Astrocyte of the cerebellum (primary cell): ENCODE data around the gene XCL2.

ENCODE experiments used
- DNase-seq: peaks from one replicate; pipeline ENCODE4 v3.0.0-alpha.2; 2011; ENCODE audit warnings: low read depth
- H3K4me3 ChIP-seq: 2 replicates; pipeline ENCODE4 v1.5.1; 2011; ENCODE audit warnings: mild to moderate bottlenecking, low read depth, low read length, moderate library complexity
- in situ Hi-C: cut with HindIII; loops from 2 replicates; pipeline ENCODE4 v1.10.0; 2017; ENCODE audit warnings: low sequenced_read_pairs
- TF ChIP-seq, protein P1 (sequence below): IDR thresholded peaks from 2 replicates; pipeline ENCODE4 v1.5.1; 2012; ENCODE audit warnings: low read length, low read depth, moderate library complexity, mild to moderate bottlenecking; ENCODE audit errors: missing control alignments

XCL2 gene

DNA sequence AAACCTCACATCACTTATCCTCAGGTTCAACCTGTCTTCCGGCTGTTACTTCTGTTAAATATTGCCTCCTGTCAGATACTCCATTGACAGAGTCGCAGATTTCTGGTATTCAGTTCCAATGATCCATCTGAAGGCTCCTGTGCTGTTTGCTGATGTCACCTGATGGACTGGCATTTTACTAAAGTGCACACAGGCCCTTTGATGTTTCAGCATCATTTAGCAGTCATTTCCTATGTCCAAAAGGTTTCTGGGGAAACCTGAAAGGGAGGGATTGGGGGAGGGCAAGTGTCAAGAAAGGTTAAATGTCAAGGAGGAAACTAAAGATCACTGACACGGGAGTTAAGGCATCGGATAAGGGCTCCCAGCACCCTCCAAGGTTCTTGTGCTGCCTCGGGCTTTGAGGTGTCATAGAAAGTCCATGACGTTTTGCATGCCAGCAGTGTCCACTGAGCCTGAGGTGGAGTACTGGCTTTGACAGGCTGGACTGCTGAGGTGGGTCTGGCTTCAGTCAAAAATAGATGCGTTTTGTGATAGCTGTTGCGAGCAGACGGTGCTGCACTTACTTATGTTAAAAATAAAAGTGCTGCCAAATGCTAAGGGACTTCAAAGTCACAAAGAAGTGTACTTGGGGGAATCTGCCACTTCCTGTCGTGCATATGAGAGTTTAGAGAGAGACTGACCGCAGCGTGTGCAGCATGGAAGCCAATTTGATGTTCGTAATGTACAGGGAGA lies 30.8 kb downstream of the XCL2 start:
- TF ChIP-seq, protein P1, sequence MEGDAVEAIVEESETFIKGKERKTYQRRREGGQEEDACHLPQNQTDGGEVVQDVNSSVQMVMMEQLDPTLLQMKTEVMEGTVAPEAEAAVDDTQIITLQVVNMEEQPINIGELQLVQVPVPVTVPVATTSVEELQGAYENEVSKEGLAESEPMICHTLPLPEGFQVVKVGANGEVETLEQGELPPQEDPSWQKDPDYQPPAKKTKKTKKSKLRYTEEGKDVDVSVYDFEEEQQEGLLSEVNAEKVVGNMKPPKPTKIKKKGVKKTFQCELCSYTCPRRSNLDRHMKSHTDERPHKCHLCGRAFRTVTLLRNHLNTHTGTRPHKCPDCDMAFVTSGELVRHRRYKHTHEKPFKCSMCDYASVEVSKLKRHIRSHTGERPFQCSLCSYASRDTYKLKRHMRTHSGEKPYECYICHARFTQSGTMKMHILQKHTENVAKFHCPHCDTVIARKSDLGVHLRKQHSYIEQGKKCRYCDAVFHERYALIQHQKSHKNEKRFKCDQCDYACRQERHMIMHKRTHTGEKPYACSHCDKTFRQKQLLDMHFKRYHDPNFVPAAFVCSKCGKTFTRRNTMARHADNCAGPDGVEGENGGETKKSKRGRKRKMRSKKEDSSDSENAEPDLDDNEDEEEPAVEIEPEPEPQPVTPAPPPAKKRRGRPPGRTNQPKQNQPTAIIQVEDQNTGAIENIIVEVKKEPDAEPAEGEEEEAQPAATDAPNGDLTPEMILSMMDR, result no peak
- no peak for DNase-seq
- H3K4me3 ChIP-seq, result no peak overlapping the region
- in situ Hi-C loops, result no loop called here

GRCh38 chr1:168509875-168510791 lies 33.7 kb downstream of the XCL2 start:
- TF ChIP-seq, protein P1, result no peak
- DNase-seq, result no peak
- H3K4me3 ChIP-seq, result no peak overlapping the region
- in situ Hi-C loops, result no loop called here

GRCh38 chr1:168509210-168509609 lies 34.6 kb downstream of the XCL2 start:
- TF ChIP-seq, protein P1, result no peak
- no peak overlapping the region for H3K4me3 ChIP-seq
- in situ Hi-C loops, result no loop called here
- DNase-seq, result no peak

- in situ Hi-C loops, result no loop called here
- DNase-seq, result no peak
- TF ChIP-seq, protein P1, result no peak
- no peak overlapping the region for H3K4me3 ChIP-seq
Observed at GRCh38 chr1:168507828-168508227, 36.0 kb downstream of the XCL2 start.

- in situ Hi-C loops, result no loop called here
- TF ChIP-seq, protein P1, result no peak
- H3K4me3 ChIP-seq, result no peak overlapping the region
- DNase-seq, result no peak
Observed at GRCh38 chr1:168507231-168507630, 36.6 kb downstream of the XCL2 start.

DNA sequence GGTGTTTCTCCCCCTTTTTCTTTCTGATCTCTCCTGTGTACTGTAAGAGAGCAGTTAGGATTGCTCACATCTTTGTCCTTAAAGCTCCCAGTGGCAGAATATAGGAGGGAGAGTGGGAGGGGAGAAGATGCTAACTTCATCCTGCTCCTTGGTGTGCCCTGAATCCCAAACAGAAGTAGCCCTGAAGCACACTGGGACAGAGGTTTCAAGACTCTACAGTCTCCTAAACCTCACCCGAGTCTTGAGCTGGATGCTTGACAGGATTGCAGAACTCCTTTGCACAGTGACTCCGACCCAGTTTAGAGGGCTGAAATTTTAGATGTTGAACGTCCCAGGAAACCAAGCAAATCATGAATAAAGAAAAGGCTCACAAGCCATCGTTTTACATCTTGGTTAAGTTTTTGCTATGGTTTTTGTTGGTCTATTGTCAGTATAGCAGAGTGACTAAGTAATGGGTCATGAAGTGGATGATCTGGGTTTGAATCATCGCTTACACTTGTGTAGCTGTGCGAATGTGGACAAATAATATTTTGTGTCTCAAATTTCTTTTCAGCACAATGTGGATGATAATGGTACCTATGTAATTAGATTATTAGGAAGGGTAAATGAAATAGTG lies 37.5 kb downstream of the XCL2 start:
- H3K4me3 ChIP-seq, result no peak overlapping the region
- DNase-seq, result peak; percentile 12
- in situ Hi-C loops, result no loop called here
- TF ChIP-seq, protein P1, result no peak
